H1 (cell line): Measurements from ENCODE around the gene MORN2. TPM values are rescaled to one million over a fixed set of nuclear protein-coding genes. Genes with fewer than 3 reads are reported as not detected.

Experiments used
- PHF8 ChIP-seq: fragments of 200-600 bp; sonication (generic); conservative IDR thresholded peaks from 2 replicates; pipeline ENCODE4 v1.7.1; 2012; ENCODE audit warnings: low read depth, mild to moderate bottlenecking, inconsistent platforms, low read length, moderate library complexity
- POLR2AphosphoS5 ChIP-seq: IDR thresholded peaks from 2 replicates; pipeline ENCODE4 v1.6.1; 2011; ENCODE audit warnings: low read depth, low read length
- YY1 ChIP-seq: IDR thresholded peaks from 2 replicates; pipeline ENCODE4 v1.6.1; 2011; ENCODE audit warnings: low read depth, mild to moderate bottlenecking, low read length
- polyA plus RNA-seq, 7 experiments: library from polyadenylated mRNA; depleted of rRNA in 3 of 7; stranded (reverse) in 5 of 7; unstranded in 2 of 7; fragments of >200 nt in 5 of 7; fragments of 200-250 nt in 2 of 7; gene quantifications; 1 replicate in 5 of 7; 2 replicates in 1 of 7; 4 replicates in 1 of 7; pipeline versions ENCODE4 v1.2.1 to v1.2.3, GENCODE V29; 2011 to 2013; ENCODE audit warnings: missing spikeins in 2 of 7, mixed read lengths in 2 of 7
- total RNA-seq: library from RNA; stranded (reverse); fragmentation: NEBNext Ultra II Directional; extraction: Animal tissue kit (Norgen Biotek cat#: 25700); gene quantifications from 2 replicates; pipeline ENCODE4 v1.2.1, GENCODE V29; 2021
- TF ChIP-seq, protein P1 (sequence below): fragments of 300-600 bp; sonication (generic); IDR thresholded peaks from 2 replicates; pipeline ENCODE4 v1.7.1; 2012; ENCODE audit warnings: low read length, moderate library complexity, mild to moderate bottlenecking, inconsistent platforms; ENCODE audit not compliant: insufficient replicate concordance

The MORN2 gene
- total and polyA plus RNA-seq, 2 of the 8 experiments (the other 6 are each of a cell fraction or from before 2014, with no cell fraction given) = 7.2 to 11.3 TPM

DNA sequence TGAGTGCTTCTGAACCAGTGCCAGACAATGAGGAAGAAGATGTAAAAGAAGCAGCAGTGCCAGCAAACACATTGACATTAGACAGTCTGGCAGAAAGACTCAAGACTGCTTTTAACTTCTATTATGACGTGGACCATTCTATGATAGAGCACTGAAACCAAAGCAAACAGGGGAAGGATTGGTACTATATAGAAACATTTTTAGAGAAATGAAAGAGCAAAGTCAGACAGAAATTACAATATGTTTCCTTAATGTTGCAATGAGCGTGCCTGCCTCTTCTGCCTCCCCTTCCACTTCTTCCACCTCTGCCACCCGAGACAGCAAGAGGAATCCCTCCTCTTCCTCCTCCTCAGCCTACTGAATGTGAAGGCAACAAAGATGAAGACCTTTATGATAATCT, 39.8 kb upstream of the MORN2 start (continued):
- TF ChIP-seq, protein P1, sequence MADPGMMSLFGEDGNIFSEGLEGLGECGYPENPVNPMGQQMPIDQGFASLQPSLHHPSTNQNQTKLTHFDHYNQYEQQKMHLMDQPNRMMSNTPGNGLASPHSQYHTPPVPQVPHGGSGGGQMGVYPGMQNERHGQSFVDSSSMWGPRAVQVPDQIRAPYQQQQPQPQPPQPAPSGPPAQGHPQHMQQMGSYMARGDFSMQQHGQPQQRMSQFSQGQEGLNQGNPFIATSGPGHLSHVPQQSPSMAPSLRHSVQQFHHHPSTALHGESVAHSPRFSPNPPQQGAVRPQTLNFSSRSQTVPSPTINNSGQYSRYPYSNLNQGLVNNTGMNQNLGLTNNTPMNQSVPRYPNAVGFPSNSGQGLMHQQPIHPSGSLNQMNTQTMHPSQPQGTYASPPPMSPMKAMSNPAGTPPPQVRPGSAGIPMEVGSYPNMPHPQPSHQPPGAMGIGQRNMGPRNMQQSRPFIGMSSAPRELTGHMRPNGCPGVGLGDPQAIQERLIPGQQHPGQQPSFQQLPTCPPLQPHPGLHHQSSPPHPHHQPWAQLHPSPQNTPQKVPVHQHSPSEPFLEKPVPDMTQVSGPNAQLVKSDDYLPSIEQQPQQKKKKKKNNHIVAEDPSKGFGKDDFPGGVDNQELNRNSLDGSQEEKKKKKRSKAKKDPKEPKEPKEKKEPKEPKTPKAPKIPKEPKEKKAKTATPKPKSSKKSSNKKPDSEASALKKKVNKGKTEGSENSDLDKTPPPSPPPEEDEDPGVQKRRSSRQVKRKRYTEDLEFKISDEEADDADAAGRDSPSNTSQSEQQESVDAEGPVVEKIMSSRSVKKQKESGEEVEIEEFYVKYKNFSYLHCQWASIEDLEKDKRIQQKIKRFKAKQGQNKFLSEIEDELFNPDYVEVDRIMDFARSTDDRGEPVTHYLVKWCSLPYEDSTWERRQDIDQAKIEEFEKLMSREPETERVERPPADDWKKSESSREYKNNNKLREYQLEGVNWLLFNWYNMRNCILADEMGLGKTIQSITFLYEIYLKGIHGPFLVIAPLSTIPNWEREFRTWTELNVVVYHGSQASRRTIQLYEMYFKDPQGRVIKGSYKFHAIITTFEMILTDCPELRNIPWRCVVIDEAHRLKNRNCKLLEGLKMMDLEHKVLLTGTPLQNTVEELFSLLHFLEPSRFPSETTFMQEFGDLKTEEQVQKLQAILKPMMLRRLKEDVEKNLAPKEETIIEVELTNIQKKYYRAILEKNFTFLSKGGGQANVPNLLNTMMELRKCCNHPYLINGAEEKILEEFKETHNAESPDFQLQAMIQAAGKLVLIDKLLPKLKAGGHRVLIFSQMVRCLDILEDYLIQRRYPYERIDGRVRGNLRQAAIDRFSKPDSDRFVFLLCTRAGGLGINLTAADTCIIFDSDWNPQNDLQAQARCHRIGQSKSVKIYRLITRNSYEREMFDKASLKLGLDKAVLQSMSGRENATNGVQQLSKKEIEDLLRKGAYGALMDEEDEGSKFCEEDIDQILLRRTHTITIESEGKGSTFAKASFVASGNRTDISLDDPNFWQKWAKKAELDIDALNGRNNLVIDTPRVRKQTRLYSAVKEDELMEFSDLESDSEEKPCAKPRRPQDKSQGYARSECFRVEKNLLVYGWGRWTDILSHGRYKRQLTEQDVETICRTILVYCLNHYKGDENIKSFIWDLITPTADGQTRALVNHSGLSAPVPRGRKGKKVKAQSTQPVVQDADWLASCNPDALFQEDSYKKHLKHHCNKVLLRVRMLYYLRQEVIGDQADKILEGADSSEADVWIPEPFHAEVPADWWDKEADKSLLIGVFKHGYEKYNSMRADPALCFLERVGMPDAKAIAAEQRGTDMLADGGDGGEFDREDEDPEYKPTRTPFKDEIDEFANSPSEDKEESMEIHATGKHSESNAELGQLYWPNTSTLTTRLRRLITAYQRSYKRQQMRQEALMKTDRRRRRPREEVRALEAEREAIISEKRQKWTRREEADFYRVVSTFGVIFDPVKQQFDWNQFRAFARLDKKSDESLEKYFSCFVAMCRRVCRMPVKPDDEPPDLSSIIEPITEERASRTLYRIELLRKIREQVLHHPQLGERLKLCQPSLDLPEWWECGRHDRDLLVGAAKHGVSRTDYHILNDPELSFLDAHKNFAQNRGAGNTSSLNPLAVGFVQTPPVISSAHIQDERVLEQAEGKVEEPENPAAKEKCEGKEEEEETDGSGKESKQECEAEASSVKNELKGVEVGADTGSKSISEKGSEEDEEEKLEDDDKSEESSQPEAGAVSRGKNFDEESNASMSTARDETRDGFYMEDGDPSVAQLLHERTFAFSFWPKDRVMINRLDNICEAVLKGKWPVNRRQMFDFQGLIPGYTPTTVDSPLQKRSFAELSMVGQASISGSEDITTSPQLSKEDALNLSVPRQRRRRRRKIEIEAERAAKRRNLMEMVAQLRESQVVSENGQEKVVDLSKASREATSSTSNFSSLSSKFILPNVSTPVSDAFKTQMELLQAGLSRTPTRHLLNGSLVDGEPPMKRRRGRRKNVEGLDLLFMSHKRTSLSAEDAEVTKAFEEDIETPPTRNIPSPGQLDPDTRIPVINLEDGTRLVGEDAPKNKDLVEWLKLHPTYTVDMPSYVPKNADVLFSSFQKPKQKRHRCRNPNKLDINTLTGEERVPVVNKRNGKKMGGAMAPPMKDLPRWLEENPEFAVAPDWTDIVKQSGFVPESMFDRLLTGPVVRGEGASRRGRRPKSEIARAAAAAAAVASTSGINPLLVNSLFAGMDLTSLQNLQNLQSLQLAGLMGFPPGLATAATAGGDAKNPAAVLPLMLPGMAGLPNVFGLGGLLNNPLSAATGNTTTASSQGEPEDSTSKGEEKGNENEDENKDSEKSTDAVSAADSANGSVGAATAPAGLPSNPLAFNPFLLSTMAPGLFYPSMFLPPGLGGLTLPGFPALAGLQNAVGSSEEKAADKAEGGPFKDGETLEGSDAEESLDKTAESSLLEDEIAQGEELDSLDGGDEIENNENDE = no peak
- no peak for TF ChIP-seq POLR2AphosphoS5
- TF ChIP-seq YY1 = no peak
- TF ChIP-seq PHF8 = no peak
